Measurements from ENCODE around the gene ZNF777. TPM values are rescaled to one million over a fixed set of nuclear protein-coding genes. Genes with fewer than 3 reads are reported as not detected.
"Not testable (repeated sequence)": the region's sequence is repeated elsewhere in the genome, so short reads cannot be mapped to it uniquely, and the experiment has no call there.

Gene ZNF777
- total RNA-seq (2014; rRNA removed; shearing (Covaris generic)): 9.1 and 10.1 TPM in 2 replicates
- 4.5 and 6.7 TPM in 2 replicates for polyA plus RNA-seq (2014; cell fraction: nucleus; rRNA removed)

- DNase-seq (ENCODE audit: extremely low read depth, low read depth): peak; percentile 78
Measured at GRCh38 chr7:149460493-149461277, at the start of gene ZNF777. TSS of gene ZNF777 (minus strand) at chr7:149461062. CDS start at chr7:149456022, 5,040 bp downstream.

GRCh38 chr7:149510248-149510647, 49.4 kb upstream of the ZNF777 start:
- no peak for DNase-seq (ENCODE audit: extremely low read depth, low read depth)

- no peak for DNase-seq (ENCODE audit: extremely low read depth, low read depth)
Measured at GRCh38 chr7:149509774-149510173, 48.9 kb upstream of the ZNF777 start.

- no peak for DNase-seq (ENCODE audit: extremely low read depth, low read depth)
Measured at GRCh38 chr7:149505551-149505950, 44.7 kb upstream of the ZNF777 start.

- DNase-seq (ENCODE audit: extremely low read depth, low read depth): no peak
Measured at GRCh38 chr7:149501651-149502050, 40.8 kb upstream of the ZNF777 start.

GRCh38 chr7:149500910-149501309, 40.0 kb upstream of the ZNF777 start:
- DNase-seq (ENCODE audit: extremely low read depth, low read depth): no peak

GRCh38 chr7:149500201-149500600, 39.3 kb upstream of the ZNF777 start:
- DNase-seq (ENCODE audit: extremely low read depth, low read depth): no peak

GRCh38 chr7:149498811-149499210, 37.9 kb upstream of the ZNF777 start:
- DNase-seq (ENCODE audit: extremely low read depth, low read depth): no peak

- peak; percentile 82 for DNase-seq (ENCODE audit: extremely low read depth, low read depth)
Measured at GRCh38 chr7:149497467-149498261, 36.8 kb upstream of the ZNF777 start, which contains the start of gene ZNF746. TSS of gene ZNF746 (minus strand) at chr7:149497809. CDS start at chr7:149497536, 273 bp downstream.

- peak; percentile 19 for DNase-seq (ENCODE audit: extremely low read depth, low read depth)
Measured at GRCh38 chr7:149496642-149497391, 36.0 kb upstream of the ZNF777 start.

GRCh38 chr7:149495785-149496641, 35.2 kb upstream of the ZNF777 start:
- DNase-seq (ENCODE audit: extremely low read depth, low read depth): peak; percentile 57

GRCh38 chr7:149494738-149495368, 34.0 kb upstream of the ZNF777 start:
- DNase-seq (ENCODE audit: extremely low read depth, low read depth): peak; percentile 48

GRCh38 chr7:149493975-149494374, 33.1 kb upstream of the ZNF777 start:
- not testable (repeated sequence) for DNase-seq (ENCODE audit: extremely low read depth, low read depth)

GRCh38 chr7:149493366-149493765, 32.5 kb upstream of the ZNF777 start:
- no peak for DNase-seq (ENCODE audit: extremely low read depth, low read depth)

GRCh38 chr7:149490083-149490760, 29.4 kb upstream of the ZNF777 start:
- DNase-seq (ENCODE audit: extremely low read depth, low read depth): no peak

GRCh38 chr7:149489391-149490024, 28.6 kb upstream of the ZNF777 start:
- peak; percentile 19 for DNase-seq (ENCODE audit: extremely low read depth, low read depth)

GRCh38 chr7:149479568-149479967, 18.7 kb upstream of the ZNF777 start:
- no peak for DNase-seq (ENCODE audit: extremely low read depth, low read depth)

GRCh38 chr7:149478754-149479153, 17.9 kb upstream of the ZNF777 start:
- DNase-seq (ENCODE audit: extremely low read depth, low read depth): no peak
